KOPT-K1 (cell line): ENCODE measurements around the gene TJP2.
"Not testable (repeated sequence)": the region's sequence is repeated elsewhere in the genome, so short reads cannot be mapped to it uniquely, and the experiment has no call there.

Experiments used
- H3K27ac ChIP-seq: fragments of 200-600 bp; sonication (generic); 2 replicates; pipeline ENCODE4 v1.5.1; 2016; ENCODE audit warnings: antibody characterized with exemption, mild to moderate bottlenecking, low read depth, low read length; ENCODE audit not compliant: poor library complexity, severe bottlenecking
- H3K36me3 ChIP-seq: fragments of 200-600 bp; sonication (generic); 2 replicates; pipeline ENCODE4 v1.5.1; 2017; ENCODE audit warnings: antibody characterized with exemption, mild to moderate bottlenecking, low read length, moderate library complexity; ENCODE audit not compliant: insufficient read depth
- H3K9me3 ChIP-seq: fragments of 200-600 bp; sonication (generic); 2 replicates; pipeline ENCODE4 v1.5.1; 2017; ENCODE audit warnings: antibody characterized with exemption, low read length, mild to moderate bottlenecking; ENCODE audit not compliant: insufficient read depth, poor library complexity, severe bottlenecking

TJP2 gene

GRCh38 chr9:69295872-69296552 is 121.9 kb downstream of the TJP2 start:
- Histone ChIP-seq H3K9me3 (no peaks in the 10 kb centered on the region), H3K36me3 (no peaks in the 10 kb centered on the region), H3K27ac (no peak overlapping the region)

DNA sequence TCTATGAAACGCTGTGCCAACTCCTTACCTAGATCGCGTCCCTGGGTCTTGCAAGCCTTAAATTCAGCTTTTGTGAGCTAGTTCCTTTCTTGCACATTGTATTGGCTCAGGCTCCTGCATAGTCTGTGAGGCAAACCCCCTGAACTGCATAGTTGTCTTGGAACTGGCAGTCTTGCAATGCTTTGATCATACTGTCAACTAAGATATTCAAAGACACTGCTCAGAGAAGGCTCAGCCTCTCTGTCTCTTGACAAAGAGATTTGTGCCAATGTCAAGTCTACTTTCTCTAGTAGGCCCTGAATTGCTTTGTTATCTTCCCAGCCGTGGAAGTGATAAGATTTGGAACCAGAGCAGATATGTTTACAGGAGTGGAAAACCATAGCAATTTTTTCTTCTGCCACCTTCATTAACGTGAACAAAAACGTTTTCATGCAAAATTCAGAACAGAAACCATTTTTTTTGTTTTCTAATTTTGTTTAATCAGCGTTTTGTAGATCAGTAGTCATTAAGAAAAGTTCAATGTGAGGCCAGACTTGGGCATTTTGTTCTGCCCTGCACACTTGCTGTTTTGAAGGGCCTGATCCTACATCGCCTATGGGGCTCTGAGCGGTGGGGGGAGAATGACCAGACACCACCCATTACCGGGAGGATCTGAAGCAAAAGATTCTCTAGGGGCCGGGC is 123.4 kb downstream of the TJP2 start:
- H3K36me3 ChIP-seq: no peaks in the 10 kb centered on the region
- H3K27ac ChIP-seq: no peak overlapping the region
- no peaks in the 10 kb centered on the region for H3K9me3 ChIP-seq

GRCh38 chr9:69299315-69299714 is 125.2 kb downstream of the TJP2 start:
- Histone ChIP-seq H3K36me3 (no peaks in the 10 kb centered on the region), H3K9me3 (no peaks in the 10 kb centered on the region)

GRCh38 chr9:69299826-69300225 is 125.7 kb downstream of the TJP2 start:
- H3K36me3 ChIP-seq: no peaks in the 10 kb centered on the region
- H3K27ac ChIP-seq: no peak overlapping the region
- H3K9me3 ChIP-seq: no peaks in the 10 kb centered on the region

More at GRCh38 chr9:69299315-69299714, 125.2 kb downstream of the TJP2 start:
- no peak overlapping the region for H3K27ac ChIP-seq

- no peak overlapping the region for H3K27ac ChIP-seq
- H3K9me3 ChIP-seq: no peaks in the 10 kb centered on the region
- no peaks in the 10 kb centered on the region for H3K36me3 ChIP-seq
Measured at GRCh38 chr9:69303331-69303730, 129.3 kb downstream of the TJP2 start.

GRCh38 chr9:69306895-69307445 is 132.9 kb downstream of the TJP2 start:
- not testable (repeated sequence) for H3K9me3 ChIP-seq, H3K36me3 ChIP-seq, H3K27ac ChIP-seq

DNA sequence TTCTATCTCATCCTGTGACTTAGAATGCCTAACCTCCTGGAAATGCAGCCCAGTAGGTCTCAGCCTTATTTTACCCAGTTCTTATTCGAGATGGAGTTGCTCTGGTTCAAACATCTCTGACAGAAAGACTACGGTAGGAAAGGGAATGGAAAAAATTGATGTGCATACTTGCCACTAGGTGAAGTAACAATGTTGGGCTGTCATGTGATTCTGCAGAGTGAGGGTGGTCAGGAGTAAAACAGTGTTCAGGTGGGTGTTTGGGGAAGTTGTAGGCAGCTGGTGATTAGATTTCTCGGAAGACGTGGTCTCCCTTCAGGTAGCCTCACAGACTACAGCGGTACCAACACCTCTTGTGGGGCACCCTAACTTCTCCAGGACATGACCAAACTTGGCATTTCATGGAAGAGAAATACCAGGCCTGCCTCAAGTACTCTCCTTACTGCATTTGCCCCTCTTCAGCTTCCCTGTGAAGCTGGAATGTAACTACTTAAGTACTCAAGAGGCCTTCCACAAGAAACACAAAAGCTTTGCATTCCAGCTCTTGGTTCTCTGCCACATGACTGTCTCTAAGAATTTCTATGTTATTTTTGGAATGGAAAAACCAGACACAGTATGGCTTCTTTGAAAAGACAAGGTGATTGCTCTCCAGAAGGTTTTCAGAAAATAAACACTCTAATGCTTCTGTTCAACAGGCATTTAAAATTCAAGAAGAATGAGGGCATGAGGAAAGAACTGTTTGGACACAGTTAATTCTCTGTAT is 133.5 kb downstream of the TJP2 start:
- Histone ChIP-seq H3K27ac (no peak overlapping the region), H3K9me3 (peaks cover 7% of the 10 kb centered on the region), H3K36me3 (no peaks in the 10 kb centered on the region)

DNA sequence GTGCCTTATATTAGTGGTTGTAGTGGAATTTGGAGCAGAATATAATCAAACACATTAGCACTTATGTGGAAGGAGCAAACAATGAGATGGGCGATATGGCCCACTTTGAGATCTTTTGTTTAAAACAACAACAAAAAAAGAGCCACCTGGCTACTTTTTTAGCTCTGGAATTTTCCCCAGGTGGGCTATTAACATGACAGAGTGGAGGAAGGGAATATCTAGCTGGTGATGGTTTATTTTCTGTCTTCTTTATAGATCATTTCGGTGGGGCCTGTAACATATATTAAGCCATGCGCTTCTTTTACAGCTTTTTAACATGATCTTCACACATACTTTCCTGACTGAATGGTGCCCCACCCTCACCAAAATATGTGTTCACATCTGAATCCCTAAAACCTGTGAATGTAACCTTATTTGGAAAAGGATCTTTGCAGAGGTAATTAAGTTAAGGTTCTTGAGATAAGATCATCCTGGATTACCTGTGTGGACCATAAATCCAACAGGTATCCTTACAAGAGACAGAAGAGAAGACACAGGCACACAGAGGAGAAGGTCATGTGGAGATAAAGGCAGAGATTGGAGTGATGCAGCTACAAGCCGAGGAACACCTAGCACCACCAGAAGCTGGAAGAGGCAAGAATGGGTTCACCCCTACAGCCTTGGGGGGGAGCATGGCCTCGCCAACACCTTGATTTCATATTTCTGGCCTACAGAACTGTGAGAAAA is 134.3 kb downstream of the TJP2 start:
- no peaks in the 10 kb centered on the region for H3K36me3 ChIP-seq
- H3K9me3 ChIP-seq: peaks cover 15% of the 10 kb centered on the region
- no peak overlapping the region for H3K27ac ChIP-seq

GRCh38 chr9:69313175-69313574 is 139.1 kb downstream of the TJP2 start:
- Histone ChIP-seq H3K36me3 (no peaks in the 10 kb centered on the region), H3K9me3 (peaks cover 17% of the 10 kb centered on the region), H3K27ac (no peak overlapping the region)

- Histone ChIP-seq H3K9me3 (peaks cover 17% of the 10 kb centered on the region), H3K27ac (no peak overlapping the region), H3K36me3 (no peaks in the 10 kb centered on the region)
Measured at GRCh38 chr9:69314547-69314946, 140.5 kb downstream of the TJP2 start.

- Histone ChIP-seq H3K9me3 (peaks cover 15% of the 10 kb centered on the region), H3K36me3 (no peaks in the 10 kb centered on the region), H3K27ac (no peak overlapping the region)
Measured at GRCh38 chr9:69317081-69317480, 143.0 kb downstream of the TJP2 start.

DNA sequence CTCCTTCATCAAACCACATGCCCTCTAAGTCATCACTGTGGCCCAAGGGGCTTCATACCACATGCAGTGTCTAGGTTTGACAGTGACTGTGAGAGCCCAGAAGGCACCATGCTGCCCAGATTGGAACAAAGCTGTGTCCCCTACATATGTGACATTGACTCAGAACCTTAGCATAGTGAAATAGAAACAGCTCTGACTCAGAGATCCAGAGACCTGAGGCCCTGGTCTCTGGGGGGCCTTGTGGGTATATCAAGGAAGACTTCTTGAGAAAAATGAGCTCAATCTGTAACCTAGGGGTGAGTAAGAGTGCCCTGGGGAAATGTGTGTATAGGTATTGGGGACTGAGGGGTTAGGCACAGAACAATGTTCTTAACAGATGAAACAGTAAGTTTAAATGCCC is 143.8 kb downstream of the TJP2 start:
- H3K36me3 ChIP-seq: no peaks in the 10 kb centered on the region
- no peak overlapping the region for H3K27ac ChIP-seq
- H3K9me3 ChIP-seq: peaks cover 7% of the 10 kb centered on the region

DNA sequence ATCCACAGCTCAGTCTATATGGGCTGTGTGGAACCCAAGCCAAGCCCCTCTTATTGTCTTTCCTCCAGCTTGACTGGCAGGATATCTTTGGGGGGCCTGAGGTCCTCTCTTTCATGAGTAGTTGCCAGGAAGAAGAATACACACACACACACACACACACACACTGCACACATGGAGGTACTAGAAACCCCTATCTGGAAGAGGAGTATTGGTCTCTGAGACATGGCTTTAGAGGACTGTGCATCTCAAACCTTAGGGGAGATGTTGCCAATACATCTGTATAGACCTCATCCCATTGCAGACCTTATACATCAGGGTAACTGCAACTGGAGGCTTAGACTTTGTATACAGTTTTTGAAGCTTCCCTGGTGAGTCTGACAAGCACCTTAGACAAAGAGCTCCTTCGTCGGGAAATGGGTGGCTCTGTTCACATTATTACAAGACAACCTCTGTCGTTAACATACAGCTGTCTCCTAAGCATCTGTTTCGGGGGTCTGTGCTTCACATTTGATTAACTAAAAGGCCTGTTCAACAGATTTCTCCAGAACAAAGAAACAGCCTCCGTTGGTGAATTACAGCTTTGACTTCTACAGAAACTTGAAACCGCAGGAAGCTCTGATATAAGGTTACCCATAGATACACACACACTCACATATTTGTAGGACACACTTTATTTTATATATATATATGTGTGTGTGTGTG is 145.4 kb downstream of the TJP2 start:
- no peaks in the 10 kb centered on the region for H3K9me3 ChIP-seq
- H3K27ac ChIP-seq: no peak overlapping the region
- H3K36me3 ChIP-seq: no peaks in the 10 kb centered on the region

DNA sequence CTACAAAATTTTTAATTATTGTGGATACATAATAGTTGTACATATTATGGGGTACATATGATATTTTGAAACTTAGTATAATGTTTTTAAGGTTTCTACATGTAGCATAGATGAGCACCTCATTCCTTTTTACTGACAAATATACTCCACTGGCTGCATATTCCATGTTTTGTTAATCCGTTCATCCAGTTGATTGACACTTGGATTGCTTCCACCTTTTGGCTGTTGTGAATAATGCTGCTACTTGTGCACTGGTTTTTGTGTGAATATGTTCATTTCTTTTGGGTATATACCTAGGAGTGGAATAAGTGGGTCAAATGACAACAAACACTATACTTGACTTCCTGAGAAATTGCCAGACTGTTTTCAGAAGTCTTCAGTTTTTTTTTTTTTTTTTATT is 148.2 kb downstream of the TJP2 start:
- Histone ChIP-seq H3K9me3 (no peaks in the 10 kb centered on the region), H3K36me3 (no peaks in the 10 kb centered on the region), H3K27ac (no peak overlapping the region)
